ENCODE results near the gene SPX. TPM values are rescaled to one million over a fixed set of nuclear protein-coding genes. Genes with fewer than 3 reads are reported as not detected.

The SPX gene
- total RNA-seq, 4 donors from 2014 or later, result 0.73 to 3.1 (median 2.4) TPM; not detected in 1

GRCh38 chr12:21485998-21486397 is 40.1 kb upstream of the SPX start:
- Histone ChIP-seq H3K4me3 (no peak overlapping the region), H3K36me3 (peaks cover 0 to 58% of the 10 kb centered on the region in 2 donors), H3K9me3 (no peaks in the 10 kb centered on the region), H3K27ac (no peak overlapping the region), H3K27me3 (no peaks in the 10 kb centered on the region), H3K4me1 (no peaks in the 10 kb centered on the region)
- in situ Hi-C loops (cut with MboI; ENCODE audit: low sequenced_read_pairs in 4 of 4), result no loop called here
- ATAC-seq, result no peak
- no peak for DNase-seq
- intact Hi-C loops (cut with DNase I; ENCODE audit: low total_unique reads), result no loop called here
- TF ChIP-seq CTCF (IDR thresholded peaks at IDR 0.05 in 4 of 5, conservative IDR thresholded peaks at IDR 0.05 in 1 of 5), result no peak
- no peak for TF ChIP-seq POLR2A (IDR thresholded peaks at IDR 0.05)

- Histone ChIP-seq H3K27ac (no peak overlapping the region), H3K9me3 (no peaks in the 10 kb centered on the region), H3K4me3 (no peak overlapping the region), H3K36me3 (peaks cover 0 to 39% of the 10 kb centered on the region in 2 donors), H3K4me1 (peaks cover 37 to 40% of the 10 kb centered on the region in 2 donors), H3K27me3 (no peaks in the 10 kb centered on the region)
- intact Hi-C loops (cut with DNase I; ENCODE audit: low total_unique reads) (loop anchor here (2.0 kb wide), 2 partner anchors 181 to 547 kb away; partner anchors contain the start of gene CMAS), in situ Hi-C loops (cut with MboI; ENCODE audit: low sequenced_read_pairs in 4 of 4) (loop anchor here in 1 of 4 donors (10.0 kb wide), 1 partner anchor 155 kb away; the partner anchor contains the start of gene LDHB)
- no peak for ATAC-seq
- no peak for DNase-seq
- TF ChIP-seq CTCF (IDR thresholded peaks at IDR 0.05 in 4 of 5, conservative IDR thresholded peaks at IDR 0.05 in 1 of 5) (no peak), POLR2A (IDR thresholded peaks at IDR 0.05) (no peak)
Measured at GRCh38 chr12:21499765-21500164, 26.3 kb upstream of the SPX start.

GRCh38 chr12:21500786-21501257 is 25.3 kb upstream of the SPX start:
- in situ Hi-C loops (cut with MboI; ENCODE audit: low sequenced_read_pairs in 4 of 4), result loop anchor here in 1 of 4 donors (10.0 kb wide), 1 partner anchor 154 kb away; the partner anchor contains the start of gene LDHB
- no peak for DNase-seq
- peaks cover 0 to 31% of the 10 kb centered on the region in 2 donors for H3K36me3 ChIP-seq
- peak overlapping the region; percentile 89 to 99 (median 97) for H3K4me3 ChIP-seq
- no peaks in the 10 kb centered on the region for H3K9me3 ChIP-seq
- no peak for ATAC-seq
- H3K27me3 ChIP-seq, result no peaks in the 10 kb centered on the region
- peak overlapping the region; percentile 85 to 91 (median 88) for H3K27ac ChIP-seq
- intact Hi-C loops (cut with DNase I; ENCODE audit: low total_unique reads), result loop anchor here (1.0 to 2.0 kb wide), 4 partner anchors 64 to 546 kb away; partner anchors contain the start of genes CMAS, LDHB and PYROXD1
- TF ChIP-seq CTCF (IDR thresholded peaks at IDR 0.05 in 4 of 5, conservative IDR thresholded peaks at IDR 0.05 in 1 of 5), result no peak
- no peak for TF ChIP-seq POLR2A (IDR thresholded peaks at IDR 0.05)
- H3K4me1 ChIP-seq, result peaks cover 42 to 45% of the 10 kb centered on the region in 2 donors

GRCh38 chr12:21501258-21502163 is 24.6 kb upstream of the SPX start, which contains the start of the genes GOLT1B and RECQL:
TSS of gene GOLT1B (plus strand) at chr12:21501789. CDS start at chr12:21501924, 135 bp downstream.
TSS of gene RECQL (minus strand) at chr12:21501635. CDS start at chr12:21499570, 2,065 bp downstream.
- intact Hi-C loops (cut with DNase I; ENCODE audit: low total_unique reads), result loop anchor here (1.0 to 2.0 kb wide), 4 partner anchors 64 to 545 kb away; partner anchors contain the start of genes CMAS, LDHB and PYROXD1
- peak within 1 kb of the TSS; percentile 85 to 91 (median 88) for H3K27ac ChIP-seq
- DNase-seq, result peak; percentile 94 to 96
- peaks cover 0 to 24% of the 10 kb centered on the region in 2 donors for H3K36me3 ChIP-seq
- ATAC-seq, result peak; percentile 100
- H3K4me3 ChIP-seq, result peak within 1 kb of the TSS; percentile 89 to 99 (median 97)
- H3K4me1 ChIP-seq, result peaks cover 42 to 45% of the 10 kb centered on the region in 2 donors
- TF ChIP-seq POLR2A (IDR thresholded peaks at IDR 0.05) (peak; percentile 55 to 74), CTCF (IDR thresholded peaks at IDR 0.05 in 4 of 5, conservative IDR thresholded peaks at IDR 0.05 in 1 of 5) (no peak)
- no peaks in the 10 kb centered on the region for H3K27me3 ChIP-seq
- no peaks in the 10 kb centered on the region for H3K9me3 ChIP-seq
- in situ Hi-C loops (cut with MboI; ENCODE audit: low sequenced_read_pairs in 4 of 4), result loop anchor here in 1 of 4 donors (10.0 kb wide), 1 partner anchor 153 kb away; the partner anchor contains the start of gene LDHB
